SK-N-SH (cell line): ENCODE measurements around the gene S100B. TPM values are rescaled to one million over a fixed set of nuclear protein-coding genes. Genes with fewer than 3 reads are reported as not detected.
A peak's percentile ranks its signal among the peaks of the same experiment; 100 is the strongest.

Source experiments
- CTCF ChIA-PET: fragments of 300-600, 350-600 bp; formaldehyde crosslinking; extraction: SDS; loops from one replicate; lab custom pipeline; 2021; lab: Yijun Ruan, JAX
- POLR2A ChIA-PET: fragments of 350-600 bp; sonication (Branson Sonifier 250); formaldehyde crosslinking; extraction: SDS; loops from one replicate; lab custom pipeline; 2020; ENCODE audit warnings: antibody characterized with exemption, inconsistent platforms; lab: Yijun Ruan, JAX
- DNase-seq: peaks from one replicate; pipeline ENCODE4 v3.0.0; 2012
- H2AFZ ChIP-seq: fragments of 200-600 bp; sonication (generic); 2 replicates; pipeline ENCODE4 v1.8.1; 2016; ENCODE audit warnings: antibody characterized with exemption, mild to moderate bottlenecking, low read depth
- H3F3A ChIP-seq: fragments of 200-600 bp; sonication (generic); replicated peaks from 2 replicates; pipeline ENCODE3; 2016; ENCODE audit warnings: antibody characterized with exemption, mild to moderate bottlenecking; ENCODE audit not compliant: insufficient read depth
- H3K27ac ChIP-seq, 2 experiments: fragments of 200-500 bp in 1 of 2; fragments of 200-600 bp in 1 of 2; sonication (Bioruptor generic) in 1 of 2; sonication (generic), shearing (Covaris generic) in 1 of 2; 2 replicates each; pipeline versions ENCODE4 v1.5.1 to v1.6.1; 2014 to 2016; ENCODE audit warnings: low read depth in 2 of 2, inconsistent platforms in 1 of 2, low read length in 1 of 2, mild to moderate bottlenecking in 1 of 2, mixed read lengths in 1 of 2
- H3K27me3 ChIP-seq: fragments of 200-600 bp; sonication (generic), shearing (Covaris generic); 2 replicates; pipeline ENCODE4 v1.6.1; 2016; ENCODE audit warnings: mixed run types; ENCODE audit not compliant: insufficient read depth
- H3K36me3 ChIP-seq, 2 experiments: fragments of 200-500 bp in 1 of 2; fragments of 200-600 bp in 1 of 2; sonication (Bioruptor generic) in 1 of 2; sonication (generic) in 1 of 2; replicated peaks in 1 of 2; 2 replicates each; pipeline versions ENCODE3 to v1.5.1; 2014 to 2016; ENCODE audit warnings: low read length in 1 of 2, mild to moderate bottlenecking in 1 of 2; ENCODE audit not compliant: insufficient read depth in 2 of 2, control insufficient read depth in 1 of 2
- H3K4me1 ChIP-seq, 2 experiments: fragments of 200-500 bp in 1 of 2; fragments of 200-600 bp in 1 of 2; sonication (Bioruptor generic) in 1 of 2; sonication (generic), shearing (Covaris generic) in 1 of 2; 2 replicates each; pipeline versions ENCODE4 v1.5.1 to v1.6.1; 2014 to 2016; ENCODE audit warnings: low read depth in 1 of 2, low read length in 1 of 2, mixed run types in 1 of 2; ENCODE audit not compliant: insufficient read depth in 2 of 2, control insufficient read depth in 1 of 2
- H3K4me2 ChIP-seq: fragments of 200-600 bp; sonication (generic), shearing (Covaris generic); 2 replicates; pipeline ENCODE4 v1.6.1; 2017; ENCODE audit warnings: mixed run types
- H3K4me3 ChIP-seq, 2 experiments: fragments of 200-500 bp in 1 of 2; fragments of 200-600 bp in 1 of 2; sonication (Bioruptor generic) in 1 of 2; sonication (generic), shearing (Covaris generic) in 1 of 2; 2 replicates each; pipeline versions ENCODE4 v1.5.1 to v1.8.1; 2014 to 2016; ENCODE audit warnings: low read depth in 2 of 2, inconsistent platforms in 1 of 2, low read length in 1 of 2, mild to moderate bottlenecking in 1 of 2, mixed read lengths in 1 of 2, moderate library complexity in 1 of 2
- H3K79me2 ChIP-seq: fragments of 200-600 bp; sonication (generic); 2 replicates; pipeline ENCODE4 v1.8.1; 2017; ENCODE audit warnings: mild to moderate bottlenecking; ENCODE audit not compliant: insufficient read depth
- H3K9ac ChIP-seq: fragments of 200-600 bp; sonication (generic); 2 replicates; pipeline ENCODE4 v1.6.1; 2017; ENCODE audit warnings: mixed run types
- H3K9me2 ChIP-seq: fragments of 200-600 bp; sonication (generic); 2 replicates; pipeline ENCODE4 v1.6.1; 2017; ENCODE audit warnings: mixed run types
- H3K9me3 ChIP-seq: fragments of 200-600 bp; sonication (generic); 2 replicates; pipeline ENCODE4 v1.6.1; 2017; ENCODE audit warnings: mixed run types, mild to moderate bottlenecking, moderate library complexity
- H4K20me1 ChIP-seq: fragments of 200-600 bp; sonication (generic); 2 replicates; pipeline ENCODE4 v1.6.1; 2017; ENCODE audit warnings: mild to moderate bottlenecking, mixed run types; ENCODE audit not compliant: insufficient read depth
- RAD21 ChIP-seq: IDR thresholded peaks from 2 replicates; pipeline ENCODE4 v1.6.1; 2012; ENCODE audit warnings: mild to moderate bottlenecking, low read length
- RXRA ChIP-seq: IDR thresholded peaks from 2 replicates; pipeline ENCODE4 v1.4.0; 2012; ENCODE audit warnings: low read depth, mild to moderate bottlenecking, borderline replicate concordance
- SMC3 ChIP-seq: IDR thresholded peaks from 2 replicates; pipeline ENCODE4 v1.6.1; 2012; ENCODE audit warnings: low read depth, low read length, improper control_type of control experiment
- TEAD4 ChIP-seq: IDR thresholded peaks from 2 replicates; pipeline ENCODE4 v1.4.0; 2012; ENCODE audit warnings: mild to moderate bottlenecking, borderline replicate concordance; ENCODE audit not compliant: insufficient read depth
- YY1 ChIP-seq: IDR thresholded peaks from 2 replicates; pipeline ENCODE4 v1.4.0; 2012; ENCODE audit warnings: low read depth, mild to moderate bottlenecking
- WGBS: methylation state at CpG from one replicate; pipeline ENCODE4 v1.1.6; 2017; ENCODE audit warnings: low lambda C conversion rate; 5-methylcytosine and 5-hydroxymethylcytosine counted together
- polyA plus RNA-seq, 3 experiments: library from polyadenylated mRNA; depleted of rRNA; stranded (reverse); fragments of >200 nt; gene quantifications; 2 replicates each; pipeline ENCODE4 v1.2.3, GENCODE V29; 2012
- TF ChIP-seq, protein P1 (sequence below): fragments of 200-600 bp; sonication (generic); IDR thresholded peaks from 2 replicates; pipeline ENCODE4 v1.6.1; 2017; ENCODE audit warnings: antibody characterized with exemption, mild to moderate bottlenecking, moderate library complexity
- TF ChIP-seq, protein P2 (sequence below): IDR thresholded peaks from 2 replicates; pipeline ENCODE4 v1.6.1; 2012; ENCODE audit warnings: mild to moderate bottlenecking, low read depth, low read length, moderate library complexity

The S100B gene
- polyA plus RNA-seq, 1 of the 3 experiments (the other 2 are of a cell fraction), result 0.12 TPM

DNA sequence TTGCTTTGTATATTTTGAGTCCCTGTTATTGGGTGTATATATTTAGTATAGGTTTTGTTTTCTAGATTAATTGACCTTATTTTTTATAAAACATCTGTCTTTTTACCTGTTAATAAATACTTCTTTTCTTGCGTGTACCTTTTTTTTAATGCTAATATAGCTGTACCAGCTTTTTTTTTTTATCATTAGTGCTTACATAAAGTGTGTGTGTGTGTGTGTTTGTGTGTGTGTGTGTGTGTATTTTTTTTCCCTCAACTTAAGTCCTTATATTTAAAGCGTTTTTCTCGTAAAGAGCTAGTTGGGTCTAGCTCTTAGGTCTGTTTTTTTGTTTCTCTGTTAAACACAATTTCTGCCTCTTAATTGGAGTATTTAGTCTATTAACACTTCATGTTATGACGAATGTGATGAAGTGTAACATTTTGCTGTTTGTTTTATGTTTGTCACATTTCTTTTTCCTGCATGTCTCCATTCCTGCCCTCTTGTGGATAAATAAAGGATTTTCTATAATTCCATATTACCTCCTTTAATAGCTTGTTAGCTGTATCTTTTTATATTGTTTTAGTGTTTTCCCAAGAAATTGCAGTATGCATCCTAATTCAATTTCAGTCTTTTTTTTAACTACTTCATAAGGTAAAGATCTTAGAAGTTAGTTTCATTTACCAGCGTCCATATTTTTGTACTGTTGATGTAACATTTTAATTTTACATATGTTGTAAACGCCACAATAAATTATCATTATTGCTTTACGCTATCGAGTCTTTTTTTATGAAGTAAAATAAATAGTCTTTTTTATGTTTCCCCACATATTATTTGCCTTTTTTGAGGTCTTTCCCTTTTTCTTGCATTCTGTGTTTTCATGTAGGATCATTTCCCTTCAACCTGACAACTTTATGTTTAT is 34.9 kb upstream of the S100B start:
- H3K4me1 ChIP-seq, result peaks cover 9 to 17% of the 10 kb centered on the region in 2 experiments; a peak in 2 of 4 replicates
- no peak overlapping the region for H3K27ac ChIP-seq
- no peaks in the 10 kb centered on the region for H3K9me2 ChIP-seq
- H3K79me2 ChIP-seq, result peaks cover 74% of the 10 kb centered on the region
- peak; percentile 44 for DNase-seq
- peaks cover 46 to 58% of the 10 kb centered on the region in 2 experiments for H3K36me3 ChIP-seq
- H3K4me3 ChIP-seq, result peak overlapping the region in 1 of 2 experiments; percentile 10; a peak in 1 of 4 replicates
- H4K20me1 ChIP-seq, result peaks cover 29% of the 10 kb centered on the region
- no peak overlapping the region for H3K9ac ChIP-seq
- ChIA-PET CTCF (interaction anchor here (0.6 to 1.8 kb wide), 17 partner anchors 8 to 668 kb away, joined by 3 to 7 read pairs (median 3); partner anchors contain the start of gene S100B), POLR2A (no interaction called here)
- 87% methylated on average over 8 of the region's 8 CpGs for WGBS
- no peak overlapping the region for H3K4me2 ChIP-seq
- H2AFZ ChIP-seq, result no peak overlapping the region
- peaks cover 13% of the 10 kb centered on the region for H3F3A ChIP-seq
- TF ChIP-seq RAD21, result peak; percentile 56
- peak; percentile 17; the same call in 1 of the 2 replicates for TF ChIP-seq SMC3
- TF ChIP-seq, protein P1, sequence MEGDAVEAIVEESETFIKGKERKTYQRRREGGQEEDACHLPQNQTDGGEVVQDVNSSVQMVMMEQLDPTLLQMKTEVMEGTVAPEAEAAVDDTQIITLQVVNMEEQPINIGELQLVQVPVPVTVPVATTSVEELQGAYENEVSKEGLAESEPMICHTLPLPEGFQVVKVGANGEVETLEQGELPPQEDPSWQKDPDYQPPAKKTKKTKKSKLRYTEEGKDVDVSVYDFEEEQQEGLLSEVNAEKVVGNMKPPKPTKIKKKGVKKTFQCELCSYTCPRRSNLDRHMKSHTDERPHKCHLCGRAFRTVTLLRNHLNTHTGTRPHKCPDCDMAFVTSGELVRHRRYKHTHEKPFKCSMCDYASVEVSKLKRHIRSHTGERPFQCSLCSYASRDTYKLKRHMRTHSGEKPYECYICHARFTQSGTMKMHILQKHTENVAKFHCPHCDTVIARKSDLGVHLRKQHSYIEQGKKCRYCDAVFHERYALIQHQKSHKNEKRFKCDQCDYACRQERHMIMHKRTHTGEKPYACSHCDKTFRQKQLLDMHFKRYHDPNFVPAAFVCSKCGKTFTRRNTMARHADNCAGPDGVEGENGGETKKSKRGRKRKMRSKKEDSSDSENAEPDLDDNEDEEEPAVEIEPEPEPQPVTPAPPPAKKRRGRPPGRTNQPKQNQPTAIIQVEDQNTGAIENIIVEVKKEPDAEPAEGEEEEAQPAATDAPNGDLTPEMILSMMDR, result peak; percentile 66
- TF ChIP-seq RXRA, result no peak
- TF ChIP-seq, all 33 proteins: peak for 3
- H3K27me3 ChIP-seq, result no peaks in the 10 kb centered on the region
- H3K9me3 ChIP-seq, result no peaks in the 10 kb centered on the region

DNA sequence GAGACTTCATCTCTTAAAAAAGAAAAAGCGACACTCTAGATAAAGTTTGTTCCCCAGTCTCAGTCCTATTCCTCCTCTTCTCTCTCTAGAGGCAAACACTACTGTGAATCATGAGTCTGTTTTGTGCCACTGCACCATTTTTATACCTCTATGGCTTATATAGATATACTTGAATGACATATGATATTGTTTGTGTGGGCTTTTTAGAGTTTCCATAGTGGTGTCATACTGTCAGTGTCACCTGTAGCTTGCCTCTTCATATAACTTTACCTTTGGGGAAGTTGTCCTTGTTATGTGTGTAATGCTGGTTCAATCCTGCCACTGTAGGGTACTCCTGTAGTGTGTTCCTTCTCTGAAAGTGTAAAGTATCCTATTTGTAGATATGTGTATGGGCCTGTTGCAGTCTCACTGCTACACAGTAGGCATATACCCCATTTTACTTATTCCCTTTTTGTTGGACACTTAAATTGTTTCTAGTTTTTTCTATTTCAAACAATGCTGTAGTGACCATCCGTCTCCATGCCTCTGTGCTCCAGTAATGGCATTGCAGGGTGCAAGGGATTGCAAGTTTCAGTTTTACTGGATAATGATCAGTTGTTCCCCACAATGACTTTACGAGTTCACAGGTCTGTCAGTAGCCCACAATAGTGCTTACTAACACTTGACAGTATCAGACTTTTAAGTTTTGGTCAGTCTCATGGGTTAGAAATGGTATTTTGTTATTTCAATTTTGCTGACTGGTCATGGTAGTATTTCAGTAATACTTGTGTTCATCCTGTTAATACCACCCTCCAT is 33.3 kb upstream of the S100B start:
- ChIA-PET POLR2A (no interaction called here), CTCF (interaction anchor here (1.8 kb wide), 1 partner anchor 169 kb away, joined by 7 read pairs; no protein-coding TSS in a partner anchor)
- peaks cover 70% of the 10 kb centered on the region for H3K79me2 ChIP-seq

More for the DNA sequence above, 33.3 kb upstream of the S100B start:
- H3K27me3 ChIP-seq, result no peaks in the 10 kb centered on the region
- no peaks in the 10 kb centered on the region for H3K9me2 ChIP-seq
- H3K36me3 ChIP-seq, result peaks cover 31 to 43% of the 10 kb centered on the region in 2 experiments
- H3K4me2 ChIP-seq, result peak overlapping the region; percentile 62
- H3F3A ChIP-seq, result peaks cover 13% of the 10 kb centered on the region
- H4K20me1 ChIP-seq, result peaks cover 29% of the 10 kb centered on the region
- no peak for TF ChIP-seq TEAD4
- TF ChIP-seq, protein P2, sequence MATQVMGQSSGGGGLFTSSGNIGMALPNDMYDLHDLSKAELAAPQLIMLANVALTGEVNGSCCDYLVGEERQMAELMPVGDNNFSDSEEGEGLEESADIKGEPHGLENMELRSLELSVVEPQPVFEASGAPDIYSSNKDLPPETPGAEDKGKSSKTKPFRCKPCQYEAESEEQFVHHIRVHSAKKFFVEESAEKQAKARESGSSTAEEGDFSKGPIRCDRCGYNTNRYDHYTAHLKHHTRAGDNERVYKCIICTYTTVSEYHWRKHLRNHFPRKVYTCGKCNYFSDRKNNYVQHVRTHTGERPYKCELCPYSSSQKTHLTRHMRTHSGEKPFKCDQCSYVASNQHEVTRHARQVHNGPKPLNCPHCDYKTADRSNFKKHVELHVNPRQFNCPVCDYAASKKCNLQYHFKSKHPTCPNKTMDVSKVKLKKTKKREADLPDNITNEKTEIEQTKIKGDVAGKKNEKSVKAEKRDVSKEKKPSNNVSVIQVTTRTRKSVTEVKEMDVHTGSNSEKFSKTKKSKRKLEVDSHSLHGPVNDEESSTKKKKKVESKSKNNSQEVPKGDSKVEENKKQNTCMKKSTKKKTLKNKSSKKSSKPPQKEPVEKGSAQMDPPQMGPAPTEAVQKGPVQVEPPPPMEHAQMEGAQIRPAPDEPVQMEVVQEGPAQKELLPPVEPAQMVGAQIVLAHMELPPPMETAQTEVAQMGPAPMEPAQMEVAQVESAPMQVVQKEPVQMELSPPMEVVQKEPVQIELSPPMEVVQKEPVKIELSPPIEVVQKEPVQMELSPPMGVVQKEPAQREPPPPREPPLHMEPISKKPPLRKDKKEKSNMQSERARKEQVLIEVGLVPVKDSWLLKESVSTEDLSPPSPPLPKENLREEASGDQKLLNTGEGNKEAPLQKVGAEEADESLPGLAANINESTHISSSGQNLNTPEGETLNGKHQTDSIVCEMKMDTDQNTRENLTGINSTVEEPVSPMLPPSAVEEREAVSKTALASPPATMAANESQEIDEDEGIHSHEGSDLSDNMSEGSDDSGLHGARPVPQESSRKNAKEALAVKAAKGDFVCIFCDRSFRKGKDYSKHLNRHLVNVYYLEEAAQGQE, result no peak
- no peak for TF ChIP-seq YY1
- peak overlapping the region; percentile 12 to 54; a peak in 3 of 4 replicates for H3K4me3 ChIP-seq
- WGBS, result 96% methylated on average over 3 of the region's 3 CpGs
- H3K9ac ChIP-seq, result peak overlapping the region; percentile 6; the same call in 1 of the 2 replicates
- H3K27ac ChIP-seq, result peak overlapping the region in 1 of 2 experiments; percentile 11; a peak in 1 of 4 replicates
- no peak overlapping the region for H2AFZ ChIP-seq
- no peak for DNase-seq
- peaks cover 9 to 22% of the 10 kb centered on the region in 2 experiments; a peak in 2 of 4 replicates for H3K4me1 ChIP-seq
- no peaks in the 10 kb centered on the region for H3K9me3 ChIP-seq
